Measurements from ENCODE around the gene ASIC3.
"Not testable (repeated sequence)": the region's sequence is repeated elsewhere in the genome, so short reads cannot be mapped to it uniquely, and the experiment has no call there.

The ASIC3 gene

DNA sequence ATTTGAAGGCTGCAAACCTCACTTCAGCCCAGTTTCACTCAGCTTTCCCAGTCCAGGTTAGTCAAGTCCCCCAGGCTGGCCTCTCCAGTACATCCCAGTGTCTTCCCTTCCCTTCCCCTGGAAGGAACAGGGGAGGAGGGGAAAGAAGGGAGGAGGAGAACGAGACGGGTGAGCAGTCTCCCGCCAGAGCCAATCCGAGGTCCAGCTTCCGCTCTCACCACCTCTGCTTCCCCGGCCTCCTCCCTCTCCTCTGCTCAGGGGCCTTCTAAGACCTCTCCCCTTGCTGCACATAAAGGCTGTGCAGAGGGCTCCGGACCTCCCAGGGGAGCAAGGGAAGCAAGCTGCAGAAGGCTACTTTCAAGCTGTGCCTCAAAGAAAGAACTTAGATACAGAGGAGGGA is 28.1 kb upstream of the ASIC3 start:
- Mint-ChIP-seq H3K4me3 (peak overlapping the region; percentile 85), H3K4me1 (peaks cover 46% of the 10 kb centered on the region)

DNA sequence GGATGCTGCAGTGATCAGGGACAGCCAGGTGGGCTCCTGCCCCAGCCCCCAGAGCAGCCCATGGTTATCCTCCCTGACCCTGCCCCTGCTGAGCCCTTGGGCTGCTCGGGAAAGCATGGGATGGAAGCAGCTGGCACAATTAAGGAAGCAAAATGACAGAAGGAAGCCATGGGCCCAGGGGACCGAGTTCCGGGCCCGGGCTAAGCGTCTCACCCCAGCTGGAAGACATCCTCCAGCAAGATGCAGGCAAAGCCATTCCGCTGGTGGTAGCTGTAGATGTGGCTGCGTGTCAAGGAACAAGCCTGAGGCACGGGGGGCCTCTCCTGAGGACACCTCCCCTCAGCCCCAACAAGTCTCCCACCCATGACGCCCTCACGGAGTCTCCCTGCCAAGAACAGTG is 25.1 kb upstream of the ASIC3 start:
- DNase-seq (ENCODE audit: low spot score in 2 of 2) (no peak), ATAC-seq (no peak)
- Mint-ChIP-seq H3K4me1 (peaks cover 30% of the 10 kb centered on the region), H3K36me3 (peaks cover 14% of the 10 kb centered on the region), H3K4me3 (no peak overlapping the region), H3K27ac (peak overlapping the region; percentile 23), H3K9me3 (no peaks in the 10 kb centered on the region)

More for the DNA sequence above, 28.1 kb upstream of the ASIC3 start:
- no peak overlapping the region for H3K27ac Mint-ChIP-seq
- H3K9me3 Mint-ChIP-seq, result no peaks in the 10 kb centered on the region
- DNase-seq (ENCODE audit: low spot score in 2 of 2) (no peak), ATAC-seq (no peak)
- H3K36me3 Mint-ChIP-seq, result peaks cover 28% of the 10 kb centered on the region

DNA sequence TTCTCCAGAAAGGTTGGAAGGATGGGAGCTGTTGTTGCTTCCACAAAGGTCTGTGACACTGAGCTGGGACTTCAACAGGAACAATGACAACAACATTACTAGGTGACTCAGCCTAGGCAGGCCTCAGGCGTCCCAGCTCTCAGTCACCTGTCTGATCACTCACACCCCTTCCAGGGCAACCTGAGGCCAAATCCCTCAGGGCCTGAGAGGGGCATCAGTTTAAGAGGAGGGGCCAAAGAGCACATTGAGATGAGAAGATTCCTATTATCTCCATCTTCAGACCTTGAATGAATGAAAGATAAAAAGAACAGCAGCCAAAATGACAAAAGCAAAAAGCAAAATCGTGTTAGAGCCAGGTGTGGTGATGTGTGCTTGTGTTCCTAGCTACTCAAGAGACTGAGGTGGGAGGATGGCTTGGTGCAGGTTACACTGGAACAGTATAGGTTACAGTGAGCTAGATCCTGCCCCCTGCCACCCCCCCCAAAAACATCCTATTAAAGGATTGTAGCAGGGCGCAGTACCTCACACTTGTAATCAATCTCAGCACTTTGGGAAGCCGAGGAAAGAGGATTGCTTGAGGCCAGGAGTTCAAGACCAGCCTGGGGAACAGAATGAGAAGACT is 23.8 kb upstream of the ASIC3 start, which contains the start of gene ATG9B:
TSS of gene ATG9B (minus strand) at position 60 of the 622 bp plus-strand sequence. CDS start 71 bp downstream, outside the sequence.
- H3K4me3 Mint-ChIP-seq, result no peak within 1 kb of the TSS
- H3K9me3 Mint-ChIP-seq, result no peaks in the 10 kb centered on the region
- peak within 1 kb of the TSS; percentile 23 for H3K27ac Mint-ChIP-seq
- H3K36me3 Mint-ChIP-seq, result peaks cover 13% of the 10 kb centered on the region
- peaks cover 24% of the 10 kb centered on the region for H3K4me1 Mint-ChIP-seq
- DNase-seq (ENCODE audit: low spot score in 2 of 2) (no peak), ATAC-seq (no peak)

DNA sequence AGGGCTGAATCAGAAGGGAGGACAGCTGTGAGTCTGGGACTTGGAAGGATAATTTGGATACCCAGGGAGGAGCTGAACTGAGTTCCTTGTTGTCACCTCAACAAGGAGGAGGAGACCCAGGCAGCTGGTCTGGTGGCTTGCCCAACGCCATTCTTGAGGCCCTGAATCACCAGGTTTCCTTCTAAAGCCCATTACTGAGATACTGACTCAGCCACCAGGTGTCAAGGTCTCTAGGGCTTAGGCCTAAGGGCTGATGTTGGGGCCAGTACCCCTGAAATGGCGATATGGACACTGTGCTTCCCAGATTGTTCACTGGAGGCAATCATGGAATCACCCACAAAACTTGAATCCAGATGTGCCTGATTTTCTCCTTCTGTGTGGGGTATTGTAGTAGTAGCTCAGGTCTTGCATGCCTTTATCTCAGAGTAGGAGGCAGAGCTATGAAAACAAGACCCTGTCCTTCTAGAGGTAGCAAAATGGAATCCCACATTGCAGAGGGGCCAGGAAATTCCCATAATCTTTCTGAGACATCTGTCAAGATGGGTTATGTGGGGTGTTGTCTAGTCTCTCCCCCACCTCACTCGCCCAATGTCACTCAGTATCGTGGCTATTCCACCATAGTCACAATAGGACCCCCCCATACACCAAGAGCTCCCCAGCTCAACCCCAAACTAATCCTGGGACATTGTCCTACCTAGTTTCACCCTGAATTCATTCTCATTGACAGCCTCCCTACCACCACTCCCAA is 22.2 kb upstream of the ASIC3 start:
- Mint-ChIP-seq H3K9me3 (no peaks in the 10 kb centered on the region), H3K36me3 (peaks cover 18% of the 10 kb centered on the region), H3K4me1 (peaks cover 22% of the 10 kb centered on the region), H3K27ac (no peak overlapping the region), H3K4me3 (no peak overlapping the region)
- DNase-seq (ENCODE audit: low spot score in 2 of 2), result no peak
- ATAC-seq, result no peak

DNA sequence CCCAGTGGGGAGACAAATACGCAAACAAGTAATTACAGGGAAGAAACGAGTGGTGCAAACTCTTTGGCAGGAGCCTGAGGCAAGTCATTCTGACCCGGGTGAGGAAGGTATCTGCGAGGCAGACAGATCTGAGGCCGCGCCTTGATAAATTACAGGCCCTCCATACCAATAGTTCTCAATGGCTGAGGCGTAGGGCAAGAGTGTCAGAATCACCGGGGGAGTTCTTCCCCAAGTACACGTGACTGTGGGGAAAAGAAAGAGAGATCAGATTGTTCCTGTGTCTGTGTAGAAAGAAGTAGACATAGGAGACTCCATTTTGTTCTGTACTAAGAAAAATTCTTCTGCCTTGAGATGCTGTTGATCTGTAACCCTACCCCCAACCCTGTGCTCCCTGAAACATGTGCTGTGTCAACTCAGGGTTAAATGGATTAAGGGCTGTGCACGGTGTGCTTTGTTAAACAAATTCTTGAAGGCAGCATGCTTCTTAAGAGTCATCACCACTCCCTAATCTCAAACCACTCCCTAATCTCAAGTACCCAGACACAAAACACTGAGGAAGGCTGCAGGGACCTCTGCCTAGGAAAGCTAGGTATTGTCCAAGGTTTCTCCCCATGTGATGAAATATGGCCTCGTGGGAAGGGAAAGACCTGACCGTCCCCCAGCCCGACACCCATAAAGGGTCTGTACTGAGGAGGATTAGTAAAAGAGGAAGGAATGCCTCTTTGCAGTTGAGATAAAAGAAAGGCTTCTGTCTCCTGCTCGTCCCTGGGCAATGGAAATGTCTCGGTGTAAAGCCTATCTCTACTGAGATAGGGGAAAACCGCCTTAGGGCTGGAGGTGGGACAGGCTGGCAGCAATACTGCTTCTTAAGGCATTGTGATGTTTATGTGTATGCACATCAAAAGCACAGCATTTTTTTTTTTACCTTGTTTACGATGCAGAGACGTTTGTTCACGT is 21.3 kb upstream of the ASIC3 start:
- not testable (repeated sequence) for ATAC-seq; DNase-seq (ENCODE audit: low spot score in 2 of 2); H3K9me3 Mint-ChIP-seq
- peak overlapping the region; percentile 97 for H3K4me3 Mint-ChIP-seq
- peak overlapping the region; percentile 96 for H3K27ac Mint-ChIP-seq
- H3K4me1 Mint-ChIP-seq, result peaks cover 22% of the 10 kb centered on the region
- H3K36me3 Mint-ChIP-seq, result peaks cover 25% of the 10 kb centered on the region

DNA sequence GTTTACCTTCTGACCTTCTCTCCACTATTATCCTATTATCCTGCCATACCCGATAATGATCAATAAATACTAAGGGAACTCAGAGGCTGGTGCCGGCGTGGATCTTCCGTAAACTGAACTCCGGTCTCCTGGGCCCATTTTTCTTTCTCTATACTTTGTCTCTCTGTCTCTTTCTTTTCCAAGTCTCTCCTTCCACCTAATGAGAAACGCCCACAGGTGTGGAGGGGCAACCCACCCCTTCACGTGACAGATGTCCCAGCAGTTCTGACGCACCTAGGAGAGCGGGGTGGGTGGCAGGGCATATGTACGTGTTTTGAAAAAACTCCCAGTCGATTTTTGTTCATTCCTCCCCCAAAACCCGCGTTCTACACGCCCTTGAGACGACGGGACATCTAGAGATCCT is 20.6 kb upstream of the ASIC3 start:
- ATAC-seq; H3K9me3 Mint-ChIP-seq; DNase-seq (ENCODE audit: low spot score in 2 of 2): not testable (repeated sequence)
- Mint-ChIP-seq H3K36me3 (peaks cover 28% of the 10 kb centered on the region), H3K27ac (peak overlapping the region; percentile 96), H3K4me1 (peaks cover 22% of the 10 kb centered on the region), H3K4me3 (peak overlapping the region; percentile 97)

DNA sequence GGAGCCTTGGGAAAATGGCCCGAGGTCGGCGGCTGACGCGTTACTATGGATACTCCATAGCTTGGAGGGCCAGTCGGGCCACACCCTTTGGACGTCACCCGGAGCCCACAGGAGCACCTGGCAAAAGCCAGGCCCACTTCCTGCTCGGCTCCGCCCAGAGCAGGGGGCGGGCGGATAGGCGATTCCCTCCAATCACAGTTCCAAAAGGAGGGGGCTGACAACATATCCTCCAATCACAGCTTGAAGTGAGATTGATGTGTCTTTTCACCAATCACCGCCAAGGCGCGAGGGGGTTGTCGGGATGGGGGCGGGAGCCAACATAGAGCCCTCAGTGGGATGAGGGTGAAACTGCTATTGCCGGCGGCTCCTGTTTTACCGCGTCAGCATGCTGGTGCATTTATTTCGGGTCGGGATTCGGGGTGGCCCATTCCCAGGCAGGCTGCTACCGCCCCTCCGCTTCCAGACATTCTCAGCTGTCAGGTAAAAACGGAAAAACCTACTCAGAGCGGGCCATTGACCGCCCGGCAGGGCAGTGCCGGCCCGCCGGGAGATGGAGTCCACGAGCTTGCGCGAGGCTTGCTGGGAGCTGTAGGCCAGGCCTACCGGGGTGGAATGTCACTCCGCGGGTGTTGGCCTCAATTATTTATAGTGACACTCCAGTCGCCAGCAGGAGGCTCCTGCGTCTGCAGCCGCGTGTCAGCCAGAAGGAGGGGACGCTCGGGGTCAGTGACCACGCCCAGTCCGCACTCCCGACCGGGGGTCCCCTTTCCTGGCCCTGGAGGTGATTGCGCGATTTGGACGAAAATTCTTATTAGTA is 20.0 kb upstream of the ASIC3 start, which contains the start of gene ABCB8:
TSS of gene ABCB8 (plus strand) at position 320 of the 817 bp plus-strand sequence. CDS start at position 386, 66 bp downstream.
- ATAC-seq, result peak; percentile 97
- H3K27ac Mint-ChIP-seq, result peak within 1 kb of the TSS; percentile 96
- H3K36me3 Mint-ChIP-seq, result peaks cover 28% of the 10 kb centered on the region
- H3K4me3 Mint-ChIP-seq, result peak within 1 kb of the TSS; percentile 97
- peak; percentile 94 to 99 for DNase-seq (ENCODE audit: low spot score in 2 of 2)
- peaks cover 22% of the 10 kb centered on the region for H3K4me1 Mint-ChIP-seq
- H3K9me3 Mint-ChIP-seq, result no peaks in the 10 kb centered on the region

DNA sequence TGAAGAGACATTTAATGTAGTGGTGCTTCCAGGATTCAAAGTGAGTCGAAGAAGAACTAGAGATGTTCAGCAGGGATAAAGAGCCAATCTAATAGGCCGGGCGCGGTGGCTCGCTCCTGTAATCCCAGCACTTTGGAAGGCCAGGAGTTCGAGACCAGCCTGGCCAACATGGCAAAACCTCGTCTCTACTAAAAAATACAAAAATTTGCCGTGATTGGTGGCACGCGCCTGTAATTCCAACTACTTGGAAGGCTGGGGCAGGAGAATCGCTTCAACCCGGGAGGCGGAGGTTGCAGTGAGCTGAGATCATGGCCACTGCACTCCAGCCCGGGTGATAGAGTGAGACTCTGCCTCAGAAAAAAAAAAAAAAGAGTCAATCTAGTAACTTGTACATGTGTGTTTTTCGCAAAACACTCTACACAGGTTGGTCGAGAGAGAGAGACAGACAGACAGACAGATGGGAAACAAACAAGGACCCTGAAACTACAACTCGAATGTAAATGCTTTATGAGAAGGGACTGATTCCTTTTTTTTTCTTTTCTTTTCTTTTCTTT is 19.3 kb upstream of the ASIC3 start:
- H3K4me3 Mint-ChIP-seq, result peak overlapping the region; percentile 97
- peaks cover 22% of the 10 kb centered on the region for H3K4me1 Mint-ChIP-seq

DNA sequence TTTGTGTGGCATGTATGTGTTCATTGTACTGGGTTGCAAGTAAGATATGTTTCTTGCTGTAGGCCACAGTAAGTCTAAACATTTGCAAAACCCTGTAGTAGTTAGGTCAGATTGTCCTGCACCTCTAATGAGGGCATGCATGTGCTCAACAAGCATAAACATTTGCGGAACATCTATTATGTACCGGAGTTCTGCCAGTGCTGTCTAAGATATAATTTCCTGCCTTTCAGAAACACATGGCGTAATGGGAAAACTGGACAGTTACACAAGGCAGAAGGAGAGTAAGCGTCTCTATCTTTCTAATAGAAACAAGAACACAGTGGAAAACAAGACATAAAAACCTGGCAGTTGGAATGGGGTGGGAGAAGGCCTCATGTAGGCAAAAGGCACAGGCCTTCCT is 17.3 kb upstream of the ASIC3 start:
- H3K27ac Mint-ChIP-seq, result no peak overlapping the region
- H3K4me1 Mint-ChIP-seq, result peaks cover 17% of the 10 kb centered on the region
- no peak overlapping the region for H3K4me3 Mint-ChIP-seq

More for the DNA sequence above, 19.3 kb upstream of the ASIC3 start:
- no peak for DNase-seq (ENCODE audit: low spot score in 2 of 2)
- Mint-ChIP-seq H3K36me3 (peaks cover 28% of the 10 kb centered on the region), H3K9me3 (no peaks in the 10 kb centered on the region), H3K27ac (peak overlapping the region; percentile 96)
- ATAC-seq, result no peak

DNA sequence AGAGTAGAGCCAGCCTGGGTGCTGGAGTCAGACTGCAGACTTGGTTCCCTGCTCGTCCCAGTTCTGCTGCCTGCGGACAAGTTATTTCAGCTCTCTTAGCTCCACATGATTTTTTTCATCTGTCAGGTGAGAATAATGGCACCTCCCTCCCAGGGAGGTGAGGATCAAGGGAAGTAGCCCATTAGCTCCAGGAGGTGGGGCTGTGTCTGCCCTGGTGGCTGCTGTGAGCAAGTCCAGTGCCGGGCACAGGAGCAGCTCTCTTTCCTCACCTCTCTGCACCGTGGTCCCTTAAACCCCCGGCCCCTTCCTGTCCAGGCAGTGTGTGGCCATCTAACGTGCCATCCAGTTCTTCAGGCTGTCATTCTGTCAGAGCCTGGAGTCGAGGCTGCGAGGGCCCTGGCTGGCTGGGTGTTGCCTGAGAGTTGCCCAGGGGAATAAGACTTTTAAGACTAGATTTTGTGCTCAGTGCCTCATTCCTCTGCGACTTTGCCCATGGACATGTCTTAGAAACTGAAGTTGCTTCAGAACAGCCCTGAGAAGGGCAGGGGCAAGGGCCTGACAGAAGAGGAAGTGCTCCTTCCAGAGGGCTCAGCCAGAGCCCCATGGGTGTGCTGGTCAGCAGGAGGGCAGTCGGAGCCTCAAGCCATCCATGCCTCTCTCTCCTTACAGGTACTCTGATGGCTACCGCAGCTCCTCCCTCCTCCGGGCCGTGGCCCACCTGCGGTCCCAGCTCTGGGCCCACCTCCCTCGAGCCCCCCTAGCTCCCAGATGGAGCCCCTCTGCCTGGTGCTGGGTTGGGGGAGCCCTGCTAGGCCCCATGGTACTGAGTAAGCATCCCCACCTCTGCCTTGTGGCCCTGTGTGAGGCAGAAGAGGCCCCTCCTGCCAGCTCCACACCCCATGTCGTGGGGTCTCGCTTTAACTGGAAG is 15.1 kb upstream of the ASIC3 start:
- Mint-ChIP-seq H3K9me3 (no peaks in the 10 kb centered on the region), H3K4me3 (no peak overlapping the region), H3K27ac (peak overlapping the region; percentile 74), H3K4me1 (peaks cover 8% of the 10 kb centered on the region), H3K36me3 (peaks cover 40% of the 10 kb centered on the region)
- no peak for DNase-seq (ENCODE audit: low spot score in 2 of 2)
- ATAC-seq, result no peak

More for the DNA sequence above, 17.3 kb upstream of the ASIC3 start:
- DNase-seq (ENCODE audit: low spot score in 2 of 2) (no peak), ATAC-seq (no peak)
- Mint-ChIP-seq H3K9me3 (no peaks in the 10 kb centered on the region), H3K36me3 (peaks cover 28% of the 10 kb centered on the region)

DNA sequence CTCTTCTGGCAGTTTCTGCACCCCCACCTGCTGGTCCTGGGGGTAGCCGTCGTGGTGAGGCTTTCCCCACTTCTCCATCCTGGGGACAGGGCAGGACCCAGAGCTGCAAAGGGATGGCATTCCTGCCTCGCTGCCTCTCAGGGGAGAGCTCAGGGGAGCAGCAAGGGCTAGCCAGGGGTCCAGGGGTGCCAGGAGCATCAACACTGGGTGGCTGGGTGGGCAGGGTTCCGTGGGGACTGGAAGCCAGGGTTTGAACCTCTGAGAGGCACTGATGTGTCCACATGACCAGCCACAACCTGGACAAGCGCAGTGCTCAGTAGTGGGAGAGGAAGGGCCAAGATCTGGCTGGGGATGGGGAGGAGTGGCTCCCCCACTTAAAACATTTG is 14.5 kb upstream of the ASIC3 start:
- peaks cover 8% of the 10 kb centered on the region for H3K4me1 Mint-ChIP-seq
- H3K9me3 Mint-ChIP-seq, result no peaks in the 10 kb centered on the region
- DNase-seq (ENCODE audit: low spot score in 2 of 2), result no peak
- no peak overlapping the region for H3K27ac Mint-ChIP-seq
- ATAC-seq, result no peak
- peaks cover 33% of the 10 kb centered on the region for H3K36me3 Mint-ChIP-seq
- no peak overlapping the region for H3K4me3 Mint-ChIP-seq

DNA sequence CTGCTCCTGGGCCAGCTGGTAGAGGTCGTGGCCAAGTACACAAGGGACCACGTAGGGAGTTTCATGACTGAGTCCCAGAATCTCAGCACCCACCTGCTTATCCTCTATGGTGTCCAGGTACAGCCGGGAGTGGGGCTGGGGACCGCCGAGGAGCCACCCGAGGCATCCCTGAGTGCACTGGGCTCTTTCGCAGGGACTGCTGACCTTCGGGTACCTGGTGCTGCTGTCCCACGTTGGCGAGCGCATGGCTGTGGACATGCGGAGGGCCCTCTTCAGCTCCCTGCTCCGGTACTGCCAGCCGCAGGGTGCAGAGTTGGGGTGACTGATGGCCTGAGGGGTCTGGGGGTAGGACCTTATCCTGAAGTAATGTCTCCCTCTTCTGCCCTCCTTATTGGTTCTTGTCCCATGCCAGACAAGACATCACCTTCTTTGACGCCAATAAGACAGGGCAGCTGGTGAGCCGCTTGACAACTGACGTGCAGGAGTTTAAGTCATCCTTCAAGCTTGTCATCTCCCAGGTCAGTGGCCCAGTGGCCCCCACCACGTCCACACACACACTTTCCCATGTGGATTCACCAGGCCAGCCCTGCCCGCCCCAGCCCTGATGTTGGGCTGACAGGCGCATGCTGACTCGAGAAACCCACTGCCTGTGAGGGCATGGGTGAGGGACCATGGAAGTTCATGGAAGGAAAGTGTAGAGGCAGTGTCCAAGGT is 13.9 kb upstream of the ASIC3 start:
- Mint-ChIP-seq H3K9me3 (no peaks in the 10 kb centered on the region), H3K36me3 (peaks cover 38% of the 10 kb centered on the region), H3K27ac (no peak overlapping the region), H3K4me1 (peaks cover 11% of the 10 kb centered on the region), H3K4me3 (no peak overlapping the region)
- ATAC-seq (no peak), DNase-seq (ENCODE audit: low spot score in 2 of 2) (no peak)

Data from stimulated activated effector memory CD8-positive, alpha-beta T cell treated with anti-CD3 and anti-CD28 coated beads, Interleukin-12 subunit alpha, Interleukin-12 subunit beta, amount 100 ng/mL, for 72 hours (primary cell).